ENCODE measurements around the gene UXS1. TPM values are rescaled to one million over a fixed set of nuclear protein-coding genes. Genes with fewer than 3 reads are reported as not detected.

Gene UXS1
- total RNA-seq, 1 donor, result 22.8 TPM

DNA sequence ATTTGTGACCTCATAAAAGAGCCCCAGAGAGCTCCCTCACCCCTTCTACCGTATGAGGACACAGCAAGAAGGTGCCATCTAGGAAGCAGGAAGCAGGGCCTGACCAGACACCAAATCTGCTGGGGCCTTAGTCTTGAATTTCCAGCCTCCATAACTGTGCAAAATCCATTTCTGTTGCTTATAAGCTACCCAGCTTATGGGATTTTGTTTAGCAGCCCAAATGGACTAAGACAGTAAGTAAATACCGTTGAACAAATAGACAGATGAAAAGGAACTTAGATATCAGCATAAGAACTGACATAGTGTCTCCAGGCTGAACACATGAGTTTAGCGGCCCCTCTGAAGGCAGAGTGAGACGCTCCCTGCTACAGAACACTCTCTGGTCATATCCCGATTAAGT is 130.9 kb downstream of the UXS1 start:
- TF ChIP-seq, protein P1, sequence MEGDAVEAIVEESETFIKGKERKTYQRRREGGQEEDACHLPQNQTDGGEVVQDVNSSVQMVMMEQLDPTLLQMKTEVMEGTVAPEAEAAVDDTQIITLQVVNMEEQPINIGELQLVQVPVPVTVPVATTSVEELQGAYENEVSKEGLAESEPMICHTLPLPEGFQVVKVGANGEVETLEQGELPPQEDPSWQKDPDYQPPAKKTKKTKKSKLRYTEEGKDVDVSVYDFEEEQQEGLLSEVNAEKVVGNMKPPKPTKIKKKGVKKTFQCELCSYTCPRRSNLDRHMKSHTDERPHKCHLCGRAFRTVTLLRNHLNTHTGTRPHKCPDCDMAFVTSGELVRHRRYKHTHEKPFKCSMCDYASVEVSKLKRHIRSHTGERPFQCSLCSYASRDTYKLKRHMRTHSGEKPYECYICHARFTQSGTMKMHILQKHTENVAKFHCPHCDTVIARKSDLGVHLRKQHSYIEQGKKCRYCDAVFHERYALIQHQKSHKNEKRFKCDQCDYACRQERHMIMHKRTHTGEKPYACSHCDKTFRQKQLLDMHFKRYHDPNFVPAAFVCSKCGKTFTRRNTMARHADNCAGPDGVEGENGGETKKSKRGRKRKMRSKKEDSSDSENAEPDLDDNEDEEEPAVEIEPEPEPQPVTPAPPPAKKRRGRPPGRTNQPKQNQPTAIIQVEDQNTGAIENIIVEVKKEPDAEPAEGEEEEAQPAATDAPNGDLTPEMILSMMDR (IDR thresholded peaks at IDR 0.05; ENCODE audit: extremely low read depth, low read depth, low read length), result no peak
- no peaks in the 10 kb centered on the region for H3K4me1 ChIP-seq (ENCODE audit: insufficient read depth, low read length)
- DNase-seq (ENCODE audit: insufficient read length, low spot score, missing footprints), result no peak
- H3K4me2 ChIP-seq (ENCODE audit: insufficient read depth, low read length), result no peak overlapping the region
- H3K4me3 ChIP-seq (ENCODE audit: insufficient read depth, low read length), result no peak overlapping the region
- H2AFZ ChIP-seq (ENCODE audit: low read length), result no peak overlapping the region
- H3K36me3 ChIP-seq (ENCODE audit: insufficient read depth, low read length), result no peaks in the 10 kb centered on the region
- H3K9me3 ChIP-seq (ENCODE audit: low read depth, low read length), result no peaks in the 10 kb centered on the region
- no peaks in the 10 kb centered on the region for H3K79me2 ChIP-seq (ENCODE audit: insufficient read depth, low read length)
- peaks cover 34% of the 10 kb centered on the region for H3K27me3 ChIP-seq (ENCODE audit: insufficient read depth, low read length)
- no peak overlapping the region for H3K27ac ChIP-seq (ENCODE audit: low read depth, low read length)
- H4K20me1 ChIP-seq (ENCODE audit: insufficient read depth, low read length), result no peaks in the 10 kb centered on the region

DNA sequence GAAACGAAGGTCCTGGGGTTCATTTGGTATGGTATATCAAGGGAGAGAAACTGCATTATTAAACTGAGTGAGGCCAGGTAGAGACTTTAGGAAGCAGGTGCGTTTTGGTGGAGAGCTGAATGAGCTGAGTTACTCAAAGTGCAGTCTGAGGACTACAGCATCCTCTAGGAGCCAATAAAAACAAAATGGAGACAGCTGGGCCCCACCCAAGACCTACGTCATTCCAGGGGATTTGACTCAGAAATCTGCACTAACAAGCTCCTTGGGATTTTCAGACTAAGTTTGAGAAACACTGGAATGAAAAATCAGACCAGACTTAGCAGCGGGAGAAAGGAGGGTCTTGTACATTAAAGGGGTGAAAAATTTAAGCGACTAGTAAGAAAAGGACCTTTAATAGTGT is 131.5 kb downstream of the UXS1 start:
- Histone ChIP-seq H3K27me3 (ENCODE audit: insufficient read depth, low read length) (peaks cover 36% of the 10 kb centered on the region), H3K79me2 (ENCODE audit: insufficient read depth, low read length) (no peaks in the 10 kb centered on the region), H4K20me1 (ENCODE audit: insufficient read depth, low read length) (no peaks in the 10 kb centered on the region), H3K4me2 (ENCODE audit: insufficient read depth, low read length) (no peak overlapping the region), H3K4me1 (ENCODE audit: insufficient read depth, low read length) (no peaks in the 10 kb centered on the region), H2AFZ (ENCODE audit: low read length) (no peak overlapping the region), H3K4me3 (ENCODE audit: insufficient read depth, low read length) (no peak overlapping the region), H3K27ac (ENCODE audit: low read depth, low read length) (no peak overlapping the region), H3K9me3 (ENCODE audit: low read depth, low read length) (no peaks in the 10 kb centered on the region), H3K36me3 (ENCODE audit: insufficient read depth, low read length) (no peaks in the 10 kb centered on the region)
- DNase-seq (ENCODE audit: insufficient read length, low spot score, missing footprints), result no peak
- TF ChIP-seq, protein P1 (IDR thresholded peaks at IDR 0.05; ENCODE audit: extremely low read depth, low read depth, low read length), result no peak

DNA sequence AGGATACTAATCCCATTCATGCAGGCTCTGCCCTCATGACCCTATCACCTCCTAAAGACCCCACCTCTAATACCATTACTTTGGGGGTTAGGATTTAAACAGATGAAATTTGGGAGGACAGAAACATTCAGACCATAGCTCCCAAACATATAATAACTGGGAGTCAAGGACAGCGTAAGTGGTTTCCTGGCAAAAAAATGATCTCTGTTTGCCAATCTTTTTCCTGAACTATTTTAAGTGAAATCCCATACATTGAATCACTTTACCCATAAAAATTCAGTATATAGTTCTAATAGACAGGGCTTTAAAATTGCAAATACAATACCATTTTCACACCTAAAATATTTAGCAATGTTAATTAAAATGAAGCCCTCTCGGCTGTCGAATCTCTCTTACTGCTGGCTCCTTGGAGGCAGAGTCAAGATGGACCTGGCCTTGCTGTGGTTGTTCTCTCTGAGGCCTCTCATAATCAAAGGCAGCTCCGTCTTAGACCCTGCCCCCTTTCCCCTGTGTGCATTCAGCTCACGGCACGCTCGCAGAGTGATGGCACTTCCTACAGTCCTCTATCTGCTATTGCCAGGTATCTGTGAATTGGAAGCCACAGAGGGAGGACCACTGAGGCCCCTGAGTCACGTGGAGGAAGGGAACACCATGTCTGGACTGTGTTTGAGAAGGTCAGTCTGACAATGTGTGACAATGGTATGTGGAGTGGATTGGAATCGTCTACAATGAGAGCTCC is 132.3 kb downstream of the UXS1 start:
- Histone ChIP-seq H3K27ac (ENCODE audit: low read depth, low read length) (no peak overlapping the region), H3K4me1 (ENCODE audit: insufficient read depth, low read length) (no peaks in the 10 kb centered on the region), H3K9me3 (ENCODE audit: low read depth, low read length) (no peaks in the 10 kb centered on the region), H3K4me2 (ENCODE audit: insufficient read depth, low read length) (no peak overlapping the region), H4K20me1 (ENCODE audit: insufficient read depth, low read length) (no peaks in the 10 kb centered on the region), H2AFZ (ENCODE audit: low read length) (no peak overlapping the region), H3K27me3 (ENCODE audit: insufficient read depth, low read length) (peaks cover 36% of the 10 kb centered on the region), H3K79me2 (ENCODE audit: insufficient read depth, low read length) (no peaks in the 10 kb centered on the region), H3K36me3 (ENCODE audit: insufficient read depth, low read length) (no peaks in the 10 kb centered on the region), H3K4me3 (ENCODE audit: insufficient read depth, low read length) (no peak overlapping the region)
- DNase-seq (ENCODE audit: insufficient read length, low spot score, missing footprints), result no peak
- TF ChIP-seq, protein P1 (IDR thresholded peaks at IDR 0.05; ENCODE audit: extremely low read depth, low read depth, low read length), result no peak

DNA sequence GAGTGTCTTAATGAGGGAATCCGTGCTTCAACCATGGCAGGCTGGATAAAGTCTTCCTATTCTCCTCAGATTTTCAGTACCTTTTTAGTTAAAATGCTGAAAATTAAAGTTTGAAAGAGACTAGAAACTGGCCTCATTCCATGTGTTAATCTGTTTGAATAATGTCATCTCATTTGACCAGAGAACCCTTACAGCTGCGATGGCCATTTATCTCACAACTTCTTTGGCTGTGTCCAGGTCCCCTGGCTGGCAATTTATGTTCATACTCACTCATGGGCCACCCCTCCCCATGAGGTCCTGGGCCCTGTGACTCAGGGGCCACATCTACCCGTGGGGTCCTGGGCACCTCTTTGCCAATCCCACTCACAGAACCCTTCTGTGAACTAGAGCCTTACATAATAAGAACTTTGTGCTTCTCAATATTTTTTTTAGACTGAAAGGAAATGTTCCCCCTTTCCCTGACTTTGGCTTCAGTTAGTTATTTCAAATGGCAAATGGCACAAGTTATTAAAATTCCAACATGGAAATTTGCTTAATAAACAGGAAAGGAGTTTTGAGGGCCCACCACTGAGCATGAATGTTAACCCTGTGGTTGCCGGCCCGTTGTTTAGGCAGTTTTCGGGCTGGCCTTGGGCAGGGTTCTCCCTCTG is 134.6 kb downstream of the UXS1 start:
- H2AFZ ChIP-seq (ENCODE audit: low read length), result no peak overlapping the region
- no peak overlapping the region for H3K27ac ChIP-seq (ENCODE audit: low read depth, low read length)
- no peaks in the 10 kb centered on the region for H3K9me3 ChIP-seq (ENCODE audit: low read depth, low read length)
- peaks cover 14% of the 10 kb centered on the region for H3K27me3 ChIP-seq (ENCODE audit: insufficient read depth, low read length)
- no peaks in the 10 kb centered on the region for H3K79me2 ChIP-seq (ENCODE audit: insufficient read depth, low read length)
- no peak overlapping the region for H3K4me2 ChIP-seq (ENCODE audit: insufficient read depth, low read length)
- H4K20me1 ChIP-seq (ENCODE audit: insufficient read depth, low read length), result no peaks in the 10 kb centered on the region
- no peak overlapping the region for H3K4me3 ChIP-seq (ENCODE audit: insufficient read depth, low read length)
- no peak for DNase-seq (ENCODE audit: insufficient read length, low spot score, missing footprints)
- H3K4me1 ChIP-seq (ENCODE audit: insufficient read depth, low read length), result peaks cover under 1% of the 10 kb centered on the region
- H3K36me3 ChIP-seq (ENCODE audit: insufficient read depth, low read length), result no peaks in the 10 kb centered on the region
- TF ChIP-seq, protein P1 (IDR thresholded peaks at IDR 0.05; ENCODE audit: extremely low read depth, low read depth, low read length), result no peak
